Measurements from ENCODE around the gene COG3.

COG3 gene

GRCh38 chr13:45500492-45501174, 35.9 kb downstream of the COG3 start:
- no peak overlapping the region for H3K27ac ChIP-seq (ENCODE audit: low read depth, low read length)

GRCh38 chr13:45501175-45501526, 36.4 kb downstream of the COG3 start:
- peaks cover 24 to 73% (median 46%) of the 10 kb centered on the region in 5 donors for H3K36me3 ChIP-seq (ENCODE audit: control insufficient read depth in 5 of 5, insufficient read depth in 5 of 5, low read length in 5 of 5)
- no peak overlapping the region for H3K4me3 ChIP-seq (ENCODE audit: low read depth in 1 of 5, low read length in 5 of 5)
- no peaks in the 10 kb centered on the region for H3K9me3 ChIP-seq (ENCODE audit: control insufficient read depth in 5 of 5, low read length in 5 of 5)
- no peak overlapping the region for H3K9ac ChIP-seq (ENCODE audit: low read length in 5 of 5)
- H3K27ac ChIP-seq (ENCODE audit: low read depth, low read length) = no peak overlapping the region
- no peaks in the 10 kb centered on the region for H3K4me1 ChIP-seq (ENCODE audit: control insufficient read depth in 5 of 5, insufficient read depth in 5 of 5, low read length in 5 of 5)
- no peaks in the 10 kb centered on the region for H3K27me3 ChIP-seq (ENCODE audit: control insufficient read depth in 5 of 5, insufficient read depth in 4 of 5, low read length in 5 of 5)

More at GRCh38 chr13:45500492-45501174, 35.9 kb downstream of the COG3 start:
- Histone ChIP-seq H3K9ac (ENCODE audit: low read length in 5 of 5) (no peak overlapping the region), H3K27me3 (ENCODE audit: control insufficient read depth in 5 of 5, insufficient read depth in 4 of 5, low read length in 5 of 5) (no peaks in the 10 kb centered on the region), H3K4me1 (ENCODE audit: control insufficient read depth in 5 of 5, insufficient read depth in 5 of 5, low read length in 5 of 5) (no peaks in the 10 kb centered on the region), H3K4me3 (ENCODE audit: low read depth in 1 of 5, low read length in 5 of 5) (no peak overlapping the region), H3K9me3 (ENCODE audit: control insufficient read depth in 5 of 5, low read length in 5 of 5) (no peaks in the 10 kb centered on the region), H3K36me3 (ENCODE audit: control insufficient read depth in 5 of 5, insufficient read depth in 5 of 5, low read length in 5 of 5) (peaks cover 23 to 73% (median 45%) of the 10 kb centered on the region in 5 donors)

- H3K4me1 ChIP-seq (ENCODE audit: control insufficient read depth in 5 of 5, insufficient read depth in 5 of 5, low read length in 5 of 5) = no peaks in the 10 kb centered on the region
- H3K9ac ChIP-seq (ENCODE audit: low read length in 5 of 5) = no peak overlapping the region
- H3K4me3 ChIP-seq (ENCODE audit: low read depth in 1 of 5, low read length in 5 of 5) = no peak overlapping the region
- no peak overlapping the region for H3K27ac ChIP-seq (ENCODE audit: low read depth, low read length)
- no peaks in the 10 kb centered on the region for H3K9me3 ChIP-seq (ENCODE audit: control insufficient read depth in 5 of 5, low read length in 5 of 5)
- H3K36me3 ChIP-seq (ENCODE audit: control insufficient read depth in 5 of 5, insufficient read depth in 5 of 5, low read length in 5 of 5) = peaks cover 23 to 67% (median 45%) of the 10 kb centered on the region in 5 donors
- H3K27me3 ChIP-seq (ENCODE audit: control insufficient read depth in 5 of 5, insufficient read depth in 4 of 5, low read length in 5 of 5) = no peaks in the 10 kb centered on the region
These were observed 38.9 kb downstream of the COG3 start for GRCh38 chr13:45503658-45504057.

- no peaks in the 10 kb centered on the region for H3K27me3 ChIP-seq (ENCODE audit: control insufficient read depth in 5 of 5, insufficient read depth in 4 of 5, low read length in 5 of 5)
- H3K27ac ChIP-seq (ENCODE audit: low read depth, low read length) = no peak overlapping the region
- H3K36me3 ChIP-seq (ENCODE audit: control insufficient read depth in 5 of 5, insufficient read depth in 5 of 5, low read length in 5 of 5) = peaks cover 37 to 70% (median 63%) of the 10 kb centered on the region in 5 donors
- H3K9ac ChIP-seq (ENCODE audit: low read length in 5 of 5) = no peak overlapping the region
- H3K4me3 ChIP-seq (ENCODE audit: low read depth in 1 of 5, low read length in 5 of 5) = no peak overlapping the region
- H3K4me1 ChIP-seq (ENCODE audit: control insufficient read depth in 5 of 5, insufficient read depth in 5 of 5, low read length in 5 of 5) = no peaks in the 10 kb centered on the region
- H3K9me3 ChIP-seq (ENCODE audit: control insufficient read depth in 5 of 5, low read length in 5 of 5) = no peaks in the 10 kb centered on the region
These were observed 42.1 kb downstream of the COG3 start for GRCh38 chr13:45506811-45507210.

DNA sequence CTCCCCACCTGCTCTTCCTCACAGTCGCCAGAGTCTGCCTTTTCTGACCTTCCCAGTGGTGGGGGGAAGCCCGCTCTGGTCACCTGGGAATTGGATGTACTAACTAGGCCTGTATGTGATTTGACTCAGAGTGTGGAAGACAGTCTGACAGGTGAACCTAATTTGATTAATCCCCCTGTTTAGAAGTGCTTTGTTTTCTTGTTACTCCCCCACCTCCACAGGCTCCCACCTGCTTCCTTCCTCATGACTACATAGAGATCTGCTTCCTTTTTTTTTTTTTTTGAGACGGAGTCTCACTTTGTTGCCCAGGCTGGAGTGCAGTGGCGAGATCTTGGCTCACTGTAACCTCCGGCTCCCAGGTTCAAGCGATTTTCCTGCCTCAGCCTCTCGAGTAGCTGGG, 44.0 kb downstream of the COG3 start:
- peaks cover 33 to 67% (median 57%) of the 10 kb centered on the region in 5 donors for H3K36me3 ChIP-seq (ENCODE audit: control insufficient read depth in 5 of 5, insufficient read depth in 5 of 5, low read length in 5 of 5)
- no peak overlapping the region for H3K4me3 ChIP-seq (ENCODE audit: low read depth in 1 of 5, low read length in 5 of 5)
- no peaks in the 10 kb centered on the region for H3K4me1 ChIP-seq (ENCODE audit: control insufficient read depth in 5 of 5, insufficient read depth in 5 of 5, low read length in 5 of 5)
- H3K9me3 ChIP-seq (ENCODE audit: control insufficient read depth in 5 of 5, low read length in 5 of 5) = no peaks in the 10 kb centered on the region
- no peak overlapping the region for H3K9ac ChIP-seq (ENCODE audit: low read length in 5 of 5)
- no peak overlapping the region for H3K27ac ChIP-seq (ENCODE audit: low read depth, low read length)
- no peaks in the 10 kb centered on the region for H3K27me3 ChIP-seq (ENCODE audit: control insufficient read depth in 5 of 5, insufficient read depth in 4 of 5, low read length in 5 of 5)

DNA sequence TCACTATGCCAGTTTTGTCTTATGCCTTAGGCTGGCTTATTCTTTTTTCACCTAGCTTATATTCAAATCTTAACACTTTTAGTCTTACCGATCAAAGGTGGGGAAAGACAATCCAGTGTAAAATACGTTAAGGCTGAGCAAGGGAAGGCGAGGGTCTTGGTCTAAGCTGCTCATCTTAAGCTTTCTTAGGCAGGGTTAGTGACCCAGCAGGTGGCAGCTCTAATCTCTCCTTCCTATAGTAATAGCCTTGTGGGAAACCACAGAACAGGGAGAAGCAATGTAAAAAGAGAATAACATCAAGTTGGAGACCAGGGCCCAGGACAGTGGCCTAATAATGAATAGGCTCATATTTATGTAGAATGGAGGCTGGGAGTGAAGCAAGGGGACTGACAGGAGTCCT, 45.9 kb downstream of the COG3 start:
- Histone ChIP-seq H3K27ac (ENCODE audit: low read depth, low read length) (no peak overlapping the region), H3K9ac (ENCODE audit: low read length in 5 of 5) (no peak overlapping the region), H3K4me1 (ENCODE audit: control insufficient read depth in 5 of 5, insufficient read depth in 5 of 5, low read length in 5 of 5) (no peaks in the 10 kb centered on the region), H3K9me3 (ENCODE audit: control insufficient read depth in 5 of 5, low read length in 5 of 5) (no peaks in the 10 kb centered on the region), H3K27me3 (ENCODE audit: control insufficient read depth in 5 of 5, insufficient read depth in 4 of 5, low read length in 5 of 5) (no peaks in the 10 kb centered on the region), H3K4me3 (ENCODE audit: low read depth in 1 of 5, low read length in 5 of 5) (no peak overlapping the region), H3K36me3 (ENCODE audit: control insufficient read depth in 5 of 5, insufficient read depth in 5 of 5, low read length in 5 of 5) (peaks cover 29 to 68% (median 57%) of the 10 kb centered on the region in 5 donors)

DNA sequence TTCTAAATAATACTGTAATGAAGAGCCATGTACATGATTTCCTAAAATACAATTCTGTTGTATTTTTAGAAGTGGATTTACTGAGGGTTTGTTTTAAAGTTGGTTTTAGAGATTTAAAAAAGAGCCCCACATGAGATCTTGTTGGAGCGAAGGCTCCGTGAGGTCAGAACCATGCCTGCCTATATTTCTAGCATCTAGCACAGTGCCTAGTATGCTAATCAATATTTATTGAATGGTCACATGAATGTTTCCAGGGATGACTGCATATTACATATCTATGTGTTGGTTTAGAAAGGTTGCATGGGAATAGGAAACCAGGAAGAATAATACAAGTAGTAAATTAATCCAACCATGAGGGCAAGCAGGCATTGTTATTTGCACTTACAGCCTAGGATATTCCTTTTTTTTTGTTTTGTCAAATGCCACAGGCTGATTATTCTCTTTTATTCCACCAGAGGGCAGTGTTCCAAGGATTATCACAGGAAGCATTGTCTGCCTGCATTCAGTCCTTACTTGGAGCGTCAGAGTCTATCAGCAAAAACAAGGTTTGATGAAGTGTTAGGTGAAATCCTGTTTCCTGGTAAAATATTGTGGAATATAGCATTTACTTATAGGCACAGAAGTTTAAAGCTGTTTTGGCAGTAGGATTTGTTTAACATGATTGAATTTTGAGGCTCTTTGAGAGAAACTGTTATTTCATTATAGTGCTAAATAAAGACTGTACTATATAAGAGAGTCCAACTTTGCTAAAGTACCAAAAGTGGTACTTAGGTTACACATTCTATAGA, 46.8 kb downstream of the COG3 start:
- H3K27me3 ChIP-seq (ENCODE audit: control insufficient read depth in 5 of 5, insufficient read depth in 4 of 5, low read length in 5 of 5) = no peaks in the 10 kb centered on the region
- no peaks in the 10 kb centered on the region for H3K9me3 ChIP-seq (ENCODE audit: control insufficient read depth in 5 of 5, low read length in 5 of 5)
- peaks cover 31 to 68% (median 58%) of the 10 kb centered on the region in 5 donors for H3K36me3 ChIP-seq (ENCODE audit: control insufficient read depth in 5 of 5, insufficient read depth in 5 of 5, low read length in 5 of 5)
- H3K4me1 ChIP-seq (ENCODE audit: control insufficient read depth in 5 of 5, insufficient read depth in 5 of 5, low read length in 5 of 5) = no peaks in the 10 kb centered on the region
- H3K27ac ChIP-seq (ENCODE audit: low read depth, low read length) = no peak overlapping the region
- no peak overlapping the region for H3K9ac ChIP-seq (ENCODE audit: low read length in 5 of 5)
- no peak overlapping the region for H3K4me3 ChIP-seq (ENCODE audit: low read depth in 1 of 5, low read length in 5 of 5)

DNA sequence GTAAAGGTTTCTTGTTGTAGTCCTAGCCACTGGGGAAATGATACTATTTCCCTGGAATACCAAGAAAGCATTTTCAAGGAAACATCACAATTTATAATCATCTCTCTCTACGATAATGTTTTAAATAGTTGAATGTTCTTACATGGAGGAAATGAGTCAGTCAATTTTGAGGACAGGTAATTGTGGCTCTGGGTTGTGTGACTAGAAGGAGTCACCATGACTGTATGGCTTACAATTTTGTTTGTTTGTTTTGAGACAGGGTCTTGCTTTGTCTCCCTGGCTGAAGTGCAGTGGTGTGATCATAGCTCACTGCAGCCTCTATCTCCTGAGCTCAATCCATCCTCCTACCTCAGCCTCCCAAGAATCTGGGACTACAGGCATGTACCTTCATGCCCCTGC, 47.4 kb downstream of the COG3 start:
- Histone ChIP-seq H3K4me3 (ENCODE audit: low read depth in 1 of 5, low read length in 5 of 5) (no peak overlapping the region), H3K4me1 (ENCODE audit: control insufficient read depth in 5 of 5, insufficient read depth in 5 of 5, low read length in 5 of 5) (no peaks in the 10 kb centered on the region), H3K27ac (ENCODE audit: low read depth, low read length) (no peak overlapping the region), H3K27me3 (ENCODE audit: control insufficient read depth in 5 of 5, insufficient read depth in 4 of 5, low read length in 5 of 5) (no peaks in the 10 kb centered on the region), H3K9me3 (ENCODE audit: control insufficient read depth in 5 of 5, low read length in 5 of 5) (no peaks in the 10 kb centered on the region), H3K9ac (ENCODE audit: low read length in 5 of 5) (no peak overlapping the region), H3K36me3 (ENCODE audit: control insufficient read depth in 5 of 5, insufficient read depth in 5 of 5, low read length in 5 of 5) (peaks cover 35 to 68% (median 58%) of the 10 kb centered on the region in 5 donors)

- peaks cover 44 to 76% (median 60%) of the 10 kb centered on the region in 5 donors for H3K36me3 ChIP-seq (ENCODE audit: control insufficient read depth in 5 of 5, insufficient read depth in 5 of 5, low read length in 5 of 5)
- H3K9ac ChIP-seq (ENCODE audit: low read length in 5 of 5) = no peak overlapping the region
- H3K9me3 ChIP-seq (ENCODE audit: control insufficient read depth in 5 of 5, low read length in 5 of 5) = no peaks in the 10 kb centered on the region
- no peak overlapping the region for H3K4me3 ChIP-seq (ENCODE audit: low read depth in 1 of 5, low read length in 5 of 5)
- H3K27ac ChIP-seq (ENCODE audit: low read depth, low read length) = no peak overlapping the region
- H3K27me3 ChIP-seq (ENCODE audit: control insufficient read depth in 5 of 5, insufficient read depth in 4 of 5, low read length in 5 of 5) = no peaks in the 10 kb centered on the region
- peaks cover 0 to 3% (median 0%) of the 10 kb centered on the region in 5 donors for H3K4me1 ChIP-seq (ENCODE audit: control insufficient read depth in 5 of 5, insufficient read depth in 5 of 5, low read length in 5 of 5)
These were observed 52.0 kb downstream of the COG3 start for GRCh38 chr13:45516757-45517156.

DNA sequence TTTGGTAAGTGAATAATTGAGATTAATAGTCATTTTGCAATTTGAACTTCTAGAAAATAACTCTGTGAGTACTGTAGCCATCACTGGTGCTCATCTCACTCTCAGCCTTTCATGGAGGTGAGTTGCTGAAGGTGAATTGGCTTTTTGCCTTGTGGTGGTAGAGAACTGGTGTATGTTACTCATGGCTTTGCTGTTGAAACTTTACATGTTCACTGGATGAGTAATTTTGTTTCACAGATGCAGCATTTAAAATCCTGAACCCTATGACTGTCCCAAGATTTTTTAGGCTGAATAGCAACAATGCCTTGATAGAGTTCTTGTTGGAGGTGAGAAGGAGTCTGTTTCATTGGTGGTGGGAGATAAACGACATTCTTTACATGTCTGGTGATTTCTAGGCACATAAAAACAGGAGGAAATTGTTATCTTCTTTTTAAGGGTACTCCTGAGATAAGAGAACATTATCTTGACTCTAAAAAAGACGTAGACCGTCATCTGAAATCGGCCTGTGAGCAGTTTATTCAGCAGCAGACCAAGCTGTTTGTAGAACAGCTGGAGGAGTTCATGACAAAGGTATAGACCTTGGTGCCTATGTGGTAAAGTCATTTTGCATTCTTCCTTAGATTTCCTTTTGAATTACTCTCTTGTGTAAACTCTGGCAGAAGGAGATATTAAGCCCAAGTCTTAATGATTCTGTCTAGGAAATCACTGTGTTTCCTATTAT, 53.9 kb downstream of the COG3 start:
- H3K9me3 ChIP-seq (ENCODE audit: control insufficient read depth in 5 of 5, low read length in 5 of 5) = no peaks in the 10 kb centered on the region
- H3K36me3 ChIP-seq (ENCODE audit: control insufficient read depth in 5 of 5, insufficient read depth in 5 of 5, low read length in 5 of 5) = peaks cover 55 to 70% (median 60%) of the 10 kb centered on the region in 5 donors
- H3K27me3 ChIP-seq (ENCODE audit: control insufficient read depth in 5 of 5, insufficient read depth in 4 of 5, low read length in 5 of 5) = no peaks in the 10 kb centered on the region
- H3K4me3 ChIP-seq (ENCODE audit: low read depth in 1 of 5, low read length in 5 of 5) = no peak overlapping the region
- peaks cover 0 to 3% (median 0%) of the 10 kb centered on the region in 5 donors for H3K4me1 ChIP-seq (ENCODE audit: control insufficient read depth in 5 of 5, insufficient read depth in 5 of 5, low read length in 5 of 5)
- H3K9ac ChIP-seq (ENCODE audit: low read length in 5 of 5) = no peak overlapping the region
- H3K27ac ChIP-seq (ENCODE audit: low read depth, low read length) = no peak overlapping the region

All from subcutaneous abdominal adipose tissue (tissue), 5 donors.